Stimulated activated CD8-positive, alpha-beta memory T cell treated with anti-CD3 and anti-CD28 coated beads, Interleukin-7, amount 100 ng/mL, for 1 hour (primary cell): ENCODE measurements around the gene ANKRD53.
A peak's percentile ranks its signal among the peaks of the same experiment; 100 is the strongest.

Source experiments
- DNase-seq, 2 donors: peaks; one replicate each; pipeline ENCODE4 v3.0.0-alpha.2; 2020; ENCODE audit warnings: low read depth in 2 of 2

ANKRD53 gene

GRCh38 chr2:70965506-70965905 lies 12.9 kb upstream of the ANKRD53 start:
- DNase-seq: no peak

DNA sequence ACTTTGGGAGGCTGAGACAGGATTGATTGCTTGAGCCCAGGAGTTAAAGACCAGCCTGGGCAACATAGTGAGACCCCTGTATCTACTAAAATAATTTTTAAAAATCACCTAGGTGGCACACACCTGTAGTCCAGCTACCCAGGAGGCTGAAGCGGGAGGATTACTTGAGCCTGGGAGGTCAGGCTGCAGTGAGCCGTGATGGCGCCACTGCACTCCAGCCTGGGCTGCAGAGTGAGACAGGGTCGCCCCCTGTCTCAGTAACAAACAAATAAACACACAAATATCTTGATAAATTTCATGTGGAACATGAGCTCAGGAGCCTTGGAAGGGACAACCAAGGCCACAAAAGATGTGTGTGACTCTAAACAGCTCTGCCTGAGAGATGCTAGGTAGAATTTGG lies 11.7 kb upstream of the ANKRD53 start:
- no peak for DNase-seq

- no peak for DNase-seq
Observed at GRCh38 chr2:70967189-70967588, 11.2 kb upstream of the ANKRD53 start.

- no peak for DNase-seq
Observed at GRCh38 chr2:70974592-70974991, 3.8 kb upstream of the ANKRD53 start.

DNA sequence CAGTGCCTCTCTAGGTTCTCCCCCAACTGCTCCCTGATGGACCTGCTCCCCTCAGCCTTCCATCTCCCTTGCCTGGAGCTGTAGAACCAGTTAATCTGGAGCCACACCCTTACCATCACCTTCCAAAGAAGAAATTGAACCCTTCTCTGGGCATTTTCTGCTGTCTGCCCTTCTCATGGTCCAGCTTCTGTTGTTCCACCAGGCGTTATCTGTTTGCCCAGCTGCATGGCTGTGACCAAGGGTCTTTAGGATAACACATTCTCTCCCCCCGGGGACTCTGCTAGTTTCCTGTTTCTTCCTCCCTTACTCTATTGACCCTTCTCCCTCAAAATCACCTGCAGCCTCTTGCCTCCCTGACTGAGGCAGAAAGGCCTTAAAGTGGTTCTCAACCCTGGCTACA lies 3.2 kb upstream of the ANKRD53 start:
- DNase-seq: no peak

DNA sequence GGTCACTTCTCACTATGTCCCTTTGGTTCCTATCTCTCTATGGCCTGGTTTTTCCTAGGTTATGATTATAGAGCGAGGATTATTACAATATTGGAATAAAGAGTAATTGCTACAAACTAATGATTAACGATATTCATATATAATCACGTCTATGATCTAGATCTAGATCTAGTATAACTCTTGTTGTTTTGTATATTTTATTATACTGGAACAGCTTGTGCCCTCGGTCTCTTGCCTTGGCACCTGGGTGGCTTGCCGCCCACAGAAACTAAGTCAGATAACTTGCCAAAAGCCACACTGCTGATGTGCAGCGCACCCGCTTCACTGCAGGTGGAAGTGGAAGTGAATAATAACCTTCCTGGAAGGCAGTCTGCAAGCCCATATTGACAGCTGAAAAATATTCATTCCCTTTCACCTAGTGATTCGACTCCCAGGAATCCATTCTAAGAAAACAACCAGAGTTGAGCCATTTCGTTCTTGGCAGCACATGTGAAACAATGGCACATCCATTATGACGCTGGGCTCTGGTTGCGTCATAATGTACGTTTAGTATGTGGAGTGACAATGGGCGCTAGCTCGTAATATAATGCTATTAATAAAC lies 725 bp upstream of the ANKRD53 start:
- no peak for DNase-seq

DNA sequence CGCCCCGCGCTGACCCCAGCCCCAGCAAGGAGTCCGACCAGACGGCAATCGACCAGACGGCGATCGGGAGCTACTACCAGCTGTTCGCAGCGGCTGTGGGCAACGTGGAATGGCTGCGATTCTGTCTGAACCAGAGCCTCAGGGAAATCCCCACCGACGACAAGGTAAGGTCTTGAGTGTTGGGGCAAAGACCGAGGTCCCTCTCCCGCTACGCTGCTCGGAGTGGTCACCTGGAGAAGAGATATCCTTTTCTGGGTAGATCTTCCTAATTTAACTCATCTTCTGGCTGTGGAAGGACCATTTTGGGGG lies 704 bp downstream of the ANKRD53 start:
- no peak for DNase-seq

GRCh38 chr2:70979626-70980025 lies 1.2 kb downstream of the ANKRD53 start:
- no peak for DNase-seq

DNA sequence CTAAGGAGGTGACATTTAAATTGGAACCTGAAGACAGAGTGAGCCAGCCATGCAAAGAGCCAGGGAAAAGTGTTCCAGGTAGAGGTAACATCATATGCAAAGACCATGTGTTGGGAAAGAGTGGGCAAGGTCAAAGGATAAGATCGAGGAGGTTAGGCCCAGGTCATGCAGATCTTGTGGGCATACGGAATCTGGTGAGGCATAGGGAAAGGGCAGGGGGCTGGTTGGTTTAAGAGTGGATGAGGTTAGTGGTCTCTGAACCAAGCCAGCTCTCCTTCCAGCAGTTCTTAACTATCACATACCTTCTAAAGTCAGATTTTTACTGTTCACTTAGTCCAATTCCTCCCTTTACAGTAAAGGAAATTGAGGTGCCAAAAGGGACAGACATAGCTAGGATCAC lies 3.0 kb downstream of the ANKRD53 start:
- no peak for DNase-seq

DNA sequence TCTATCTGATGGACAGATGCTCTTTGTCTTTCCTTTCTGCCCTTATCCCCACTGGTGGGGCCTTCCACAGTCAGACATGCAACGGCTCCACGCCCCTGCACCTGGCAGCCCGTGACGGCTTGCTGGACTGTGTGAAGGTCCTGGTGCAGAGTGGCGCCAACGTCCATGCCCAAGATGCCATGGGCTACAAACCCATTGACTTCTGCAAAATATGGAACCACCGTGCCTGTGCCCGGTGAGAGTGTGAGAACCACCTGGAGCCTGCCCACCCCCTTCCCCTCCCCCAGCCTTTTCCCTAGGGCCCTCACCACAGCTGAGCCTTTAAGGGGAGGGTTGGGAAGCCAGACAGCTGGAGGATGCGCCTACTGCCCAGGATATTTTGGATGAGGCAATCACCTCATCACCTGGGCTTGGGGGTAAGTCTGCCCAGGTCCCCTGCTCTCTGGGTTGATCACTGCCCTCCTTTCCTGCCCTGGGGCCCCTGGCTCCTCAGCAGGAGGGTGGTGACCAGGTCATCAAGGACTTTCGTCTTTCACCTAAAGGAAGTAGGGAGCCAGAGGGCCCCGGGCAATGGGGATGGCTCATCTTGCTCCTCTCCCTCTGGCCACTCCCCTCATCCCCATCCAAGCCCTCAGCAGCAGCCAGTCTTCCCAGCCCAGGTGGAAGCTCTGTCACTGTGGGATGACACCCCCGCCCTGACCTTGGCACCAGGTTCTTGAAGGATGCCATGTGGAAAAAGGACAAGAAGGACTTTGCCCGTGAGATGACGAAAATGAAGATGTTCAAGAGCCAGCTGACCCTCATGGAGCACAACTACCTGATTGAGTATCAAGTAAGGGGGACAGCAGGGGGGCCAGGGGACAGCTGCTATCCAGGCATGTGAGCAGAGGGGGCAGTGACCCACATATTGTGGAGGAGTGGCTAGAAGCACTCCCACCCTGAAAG lies 3.7 kb downstream of the ANKRD53 start:
- no peak for DNase-seq

GRCh38 chr2:70982971-70983370 lies 4.5 kb downstream of the ANKRD53 start:
- DNase-seq: no peak

- no peak for DNase-seq
Observed at GRCh38 chr2:70983506-70984227, 5.2 kb downstream of the ANKRD53 start.

- no peak for DNase-seq
Observed at GRCh38 chr2:70984228-70984575, 5.8 kb downstream of the ANKRD53 start.

DNA sequence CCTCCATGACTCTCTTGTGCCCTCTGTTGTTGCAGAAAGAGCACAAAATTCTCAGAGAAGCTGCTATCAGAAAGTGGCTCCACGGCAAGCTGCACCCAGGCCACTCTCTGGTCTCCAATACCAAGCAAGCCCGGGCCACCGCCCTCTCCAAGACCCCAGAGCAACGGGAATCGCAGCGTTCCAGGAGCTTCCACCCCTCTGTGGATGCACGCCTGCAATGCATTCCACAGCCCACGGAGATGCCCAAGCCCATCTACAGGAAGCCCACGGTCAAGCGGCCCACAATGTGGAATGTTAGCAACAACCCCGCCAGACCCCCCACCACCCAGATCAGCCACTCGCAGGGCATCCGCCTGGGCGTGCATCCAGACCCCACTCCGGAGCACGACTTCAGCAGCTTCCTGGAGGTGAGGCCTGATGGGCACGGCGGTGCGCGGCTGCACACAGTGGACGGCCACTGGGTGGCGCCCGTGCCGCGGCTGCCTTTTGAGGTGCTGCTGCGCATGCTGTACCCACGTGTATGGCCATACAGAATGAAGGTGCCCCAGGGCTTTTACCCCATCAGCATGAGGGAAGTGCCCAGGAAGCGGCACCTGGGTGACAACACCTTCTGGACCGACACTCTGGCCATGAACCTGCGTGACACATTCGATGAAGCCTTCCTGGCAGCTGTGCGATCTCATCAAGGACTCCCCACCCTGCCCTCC lies 6.3 kb downstream of the ANKRD53 start:
- DNase-seq: peak; percentile 62 to 66

GRCh38 chr2:70985283-70985688 lies 6.9 kb downstream of the ANKRD53 start:
- DNase-seq: no peak

DNA sequence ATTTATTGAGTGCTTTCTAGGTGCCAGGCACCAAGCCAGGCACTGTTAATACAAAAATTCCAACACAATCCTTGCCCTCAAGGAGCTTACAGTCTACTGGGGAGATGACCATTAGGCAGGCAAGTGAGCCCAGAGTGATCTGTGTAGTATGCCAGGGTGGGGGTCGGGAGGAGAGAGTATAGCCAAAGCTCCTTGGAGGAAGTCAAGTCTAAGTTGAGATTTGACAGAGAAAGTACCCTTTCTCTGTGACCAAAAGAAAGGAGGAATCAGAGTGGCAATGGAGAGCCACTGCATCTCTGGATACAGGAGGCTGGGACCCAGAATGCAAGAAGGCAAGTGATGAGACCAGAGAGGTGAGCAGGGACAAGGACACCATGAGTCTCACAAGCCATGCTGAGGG lies 7.5 kb downstream of the ANKRD53 start:
- DNase-seq: no peak

- DNase-seq: no peak
Observed at GRCh38 chr2:70986499-70987189, 8.2 kb downstream of the ANKRD53 start.

DNA sequence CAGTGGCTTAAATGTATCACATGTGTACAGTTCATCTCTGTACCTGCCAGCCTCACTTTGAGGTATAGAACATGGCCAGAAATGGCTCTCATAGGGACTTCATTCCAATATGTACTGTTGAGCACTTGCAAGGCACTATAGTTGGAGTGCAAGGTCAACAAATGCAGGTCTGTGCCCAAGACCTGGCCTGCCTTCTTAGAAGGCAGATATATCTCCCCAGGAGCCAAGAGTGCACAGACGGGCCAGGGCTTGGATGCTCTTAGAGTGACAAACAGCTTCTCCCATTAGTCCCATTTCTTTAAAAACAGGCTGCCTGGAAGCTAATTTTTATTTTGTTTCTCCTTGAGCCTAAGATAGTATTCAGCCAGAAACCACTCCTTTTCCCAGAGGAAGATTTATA lies 9.0 kb downstream of the ANKRD53 start:
- no peak for DNase-seq

- DNase-seq: no peak
Observed at GRCh38 chr2:70988151-70988550, 9.7 kb downstream of the ANKRD53 start.

- DNase-seq: no peak
Observed at GRCh38 chr2:70988726-70989648, 10.6 kb downstream of the ANKRD53 start.

GRCh38 chr2:70990216-70990615 lies 11.8 kb downstream of the ANKRD53 start:
- no peak for DNase-seq
